SK-N-MC (cell line): Measurements from ENCODE around the gene C2CD2.

Experiments
- EZH2 ChIP-seq: fragments of 200-600 bp; sonication (generic); IDR thresholded peaks from one replicate; pipeline ENCODE4 v1.6.1; 2017; ENCODE audit warnings: antibody characterized with exemption
- FOXP2 ChIP-seq: optimal IDR thresholded peaks from 2 replicates; pipeline ENCODE3; 2011; ENCODE audit warnings: mild to moderate bottlenecking, moderate library complexity; ENCODE audit not compliant: insufficient read depth; ENCODE audit errors: extremely low read length, control extremely low read depth
- POLR2AphosphoS5 ChIP-seq: IDR thresholded peaks from 2 replicates; pipeline ENCODE4 v1.6.1; 2012; ENCODE audit warnings: mild to moderate bottlenecking, low read depth, low read length, borderline replicate concordance

- TF ChIP-seq POLR2AphosphoS5 = no peak
- no peak for TF ChIP-seq EZH2
- no peak for TF ChIP-seq FOXP2
Observed at GRCh38 chr21:41995577-41995976, 41.8 kb upstream of the C2CD2 start.
